NCI-H82 (cell line): Measurements from ENCODE around the gene GFY.
"Not testable (repeated sequence)": the region's sequence is repeated elsewhere in the genome, so short reads cannot be mapped to it uniquely, and the experiment has no call there.

Source experiments
- DNase-seq: peaks from one replicate; lab custom pipeline; 2025; lab: John Stamatoyannopoulos, UW

GFY gene

DNA sequence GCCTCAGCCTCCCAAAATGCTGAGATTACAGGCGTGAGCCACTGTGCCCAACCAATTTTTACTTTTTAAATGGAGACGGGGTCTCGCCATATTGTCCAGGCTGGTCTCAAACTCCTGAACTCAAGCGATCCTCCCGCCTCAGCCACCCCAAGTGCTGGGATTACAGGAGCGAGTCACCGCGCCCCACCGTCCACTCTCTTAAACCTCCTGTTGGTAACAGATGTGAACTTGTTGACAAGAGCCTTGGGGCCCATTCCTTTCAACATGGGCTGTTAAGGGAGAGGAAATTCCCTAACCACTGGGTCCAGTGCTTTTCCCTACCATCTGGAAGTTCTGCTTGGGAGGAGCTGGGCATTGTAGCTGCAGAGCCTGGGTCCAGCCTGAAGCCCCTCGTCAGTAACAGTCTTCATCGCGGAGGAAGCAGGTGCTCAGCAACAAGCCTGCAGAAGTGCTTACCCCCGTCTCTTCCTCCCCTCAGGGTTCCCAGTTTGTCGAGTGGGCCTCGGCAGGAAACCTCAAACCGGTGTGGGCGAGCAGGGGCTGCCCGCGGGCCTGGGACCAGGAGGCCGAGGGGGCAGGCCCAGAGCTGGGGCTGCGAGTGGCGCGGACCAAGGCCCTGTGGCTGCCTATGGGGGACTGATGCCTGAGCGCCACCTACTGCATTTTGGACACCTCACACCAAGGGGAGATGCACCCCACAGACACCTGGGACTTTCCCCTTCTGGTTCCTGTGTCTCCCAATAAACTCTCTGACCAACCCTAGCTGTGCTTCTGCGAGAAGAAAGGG is 44.8 kb downstream of the GFY start:
- peak; percentile 37 for DNase-seq

GRCh38 chr19:49470615-49470978 is 45.4 kb downstream of the GFY start:
- no peak for DNase-seq

GRCh38 chr19:49472936-49473335 is 47.7 kb downstream of the GFY start:
- no peak for DNase-seq

DNA sequence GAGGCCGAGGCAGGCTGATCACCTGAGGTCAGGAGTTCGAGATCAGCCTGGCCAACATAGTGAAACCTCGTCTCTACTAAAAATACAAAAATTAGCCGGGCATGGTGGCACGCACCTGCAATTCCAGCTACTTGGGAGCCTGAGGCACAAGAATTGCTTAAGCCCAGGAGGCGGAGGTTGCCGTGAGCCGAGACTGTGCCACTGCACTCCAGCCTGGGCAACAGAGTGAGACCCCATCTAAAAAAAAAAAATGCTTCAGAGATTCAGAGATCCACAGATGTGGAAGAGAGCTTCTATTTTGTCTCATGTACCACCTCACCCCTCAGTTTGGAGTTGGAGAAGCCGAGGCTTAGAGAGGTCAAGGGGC is 48.3 kb downstream of the GFY start:
- not testable (repeated sequence) for DNase-seq

GRCh38 chr19:49473868-49474541 is 48.8 kb downstream of the GFY start, which contains the start of gene FLT3LG:
TSS of gene FLT3LG (plus strand) at chr19:49474215. CDS start at chr19:49474640, 425 bp downstream.
- DNase-seq = peak; percentile 73

DNA sequence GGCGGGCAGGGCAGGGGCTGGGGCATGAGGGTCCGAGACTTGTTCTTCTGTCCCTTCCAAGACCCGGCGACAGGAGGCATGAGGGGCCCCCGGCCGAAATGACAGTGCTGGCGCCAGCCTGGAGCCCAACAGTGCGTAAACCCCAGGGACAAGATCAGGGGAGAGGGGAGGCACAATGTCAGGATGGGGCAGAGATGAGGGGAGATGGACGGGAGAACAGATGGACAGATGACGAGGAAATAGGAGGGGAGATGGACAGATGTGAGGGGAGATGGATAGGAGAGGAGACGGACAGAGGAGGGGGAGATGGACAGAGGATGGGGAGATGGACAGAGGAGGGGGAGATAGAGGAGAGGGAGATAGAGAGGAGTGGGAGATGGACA is 49.3 kb downstream of the GFY start:
- DNase-seq = peak; percentile 41

DNA sequence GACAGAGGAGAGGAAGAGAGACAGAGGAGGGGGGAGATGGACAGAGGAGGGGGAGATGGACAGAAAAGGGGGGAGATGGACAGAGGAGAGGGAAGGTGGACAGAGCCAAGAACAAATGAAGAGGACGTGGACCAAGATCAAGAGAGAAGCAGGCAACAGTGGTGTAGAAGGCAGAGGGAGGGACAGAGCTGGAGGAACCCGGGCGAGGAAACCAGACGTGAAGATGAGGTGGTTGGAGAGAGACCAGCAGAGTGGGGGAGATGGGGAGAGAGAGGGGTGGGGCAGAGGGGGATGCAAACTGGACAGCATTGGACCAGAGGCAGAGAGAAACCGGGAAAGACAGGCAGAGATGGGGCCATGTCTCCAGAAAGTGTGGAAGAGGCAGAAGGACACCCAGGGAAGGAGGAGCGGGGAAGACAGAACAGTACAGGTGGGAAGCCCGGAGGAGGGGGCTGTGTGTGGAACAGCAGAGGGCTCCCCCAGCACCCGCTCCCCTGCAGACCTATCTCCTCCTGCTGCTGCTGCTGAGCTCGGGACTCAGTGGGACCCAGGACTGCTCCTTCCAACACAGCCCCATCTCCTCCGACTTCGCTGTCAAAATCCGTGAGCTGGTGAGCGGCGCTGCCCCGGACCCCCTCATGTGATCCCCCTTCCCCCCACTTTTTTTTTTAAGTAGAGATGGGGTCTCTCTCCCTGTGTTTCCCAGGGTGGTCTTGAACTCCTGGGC is 50.2 kb downstream of the GFY start:
- no peak for DNase-seq

DNA sequence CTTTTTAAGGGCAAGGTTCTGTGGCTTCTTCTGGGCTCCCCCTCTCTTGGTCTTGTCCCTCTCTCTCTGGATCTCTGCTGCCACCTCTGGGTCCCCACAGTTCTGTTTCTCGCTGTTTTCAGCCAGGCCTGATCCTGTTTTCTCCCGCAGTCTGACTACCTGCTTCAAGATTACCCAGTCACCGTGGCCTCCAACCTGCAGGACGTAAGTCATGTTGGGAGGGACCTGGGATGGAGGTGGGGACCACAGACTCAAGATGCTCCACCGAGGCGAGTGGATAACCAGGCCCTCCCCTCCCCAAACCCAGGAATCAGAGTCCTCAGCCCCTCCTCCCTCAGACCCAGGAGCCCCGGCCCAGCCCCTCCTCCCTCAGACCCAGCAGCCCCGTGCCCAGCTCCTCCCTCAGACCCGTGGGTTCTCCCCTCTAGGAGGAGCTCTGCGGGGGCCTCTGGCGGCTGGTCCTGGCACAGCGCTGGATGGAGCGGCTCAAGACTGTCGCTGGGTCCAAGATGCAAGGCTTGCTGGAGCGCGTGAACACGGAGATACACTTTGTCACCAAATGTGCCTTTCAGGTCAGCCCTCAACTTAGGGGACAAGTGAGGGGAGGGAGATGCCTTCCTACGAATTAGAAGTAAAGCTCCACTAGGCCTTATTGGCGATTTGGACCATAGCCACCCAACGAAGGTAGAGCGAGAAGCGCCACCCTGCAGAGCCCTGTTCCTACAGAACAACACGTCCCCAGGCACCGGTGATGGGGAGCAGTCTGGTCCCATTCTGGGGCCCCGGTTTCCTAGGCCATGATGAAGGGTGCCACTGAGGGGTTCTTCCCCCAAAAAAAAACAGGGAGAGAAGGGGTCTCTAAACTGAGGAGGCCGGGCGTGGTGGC is 51.0 kb downstream of the GFY start:
- peak; percentile 92 for DNase-seq
